Smooth muscle cell (in vitro differentiated cells): ENCODE data around the gene KPNA3. TPM values are rescaled to one million over a fixed set of nuclear protein-coding genes. Genes with fewer than 3 reads are reported as not detected.
A peak's percentile ranks its signal among the peaks of the same experiment; 100 is the strongest.

ENCODE experiments used
- DNase-seq: peaks from one replicate; lab custom pipeline; 2025; ENCODE audit not compliant: unreplicated experiment; lab: John Stamatoyannopoulos, UW
- H2AFZ ChIP-seq: fragments of 200-600 bp; sonication (generic); 2 replicates; pipeline ENCODE4 v1.6.0; 2016; ENCODE audit warnings: antibody characterized with exemption, low read depth, mild to moderate bottlenecking
- H3F3A ChIP-seq: fragments of 200-600 bp; sonication (generic); 2 replicates; pipeline ENCODE4 v1.6.0; 2017; ENCODE audit warnings: antibody characterized with exemption, low read depth
- H3K27ac ChIP-seq: fragments of 200-600 bp; sonication (generic); 2 replicates; pipeline ENCODE4 v1.5.1; 2016; ENCODE audit warnings: low read depth, mild to moderate bottlenecking
- H3K27me3 ChIP-seq: fragments of 200-600 bp; sonication (generic); 2 replicates; pipeline ENCODE4 v1.6.1; 2016; ENCODE audit warnings: low read depth, mild to moderate bottlenecking
- H3K36me3 ChIP-seq: fragments of 200-600 bp; sonication (generic); 2 replicates; pipeline ENCODE4 v1.5.1; 2016; ENCODE audit warnings: low read depth
- H3K4me1 ChIP-seq: fragments of 200-600 bp; sonication (generic); 2 replicates; pipeline ENCODE4 v1.5.1; 2016; ENCODE audit warnings: low read depth
- H3K4me2 ChIP-seq: fragments of 200-600 bp; sonication (generic); 2 replicates; pipeline ENCODE4 v1.6.0; 2016; ENCODE audit warnings: mild to moderate bottlenecking
- H3K4me3 ChIP-seq: fragments of 200-600 bp; sonication (generic); 2 replicates; pipeline ENCODE4 v1.5.1; 2016; ENCODE audit warnings: mild to moderate bottlenecking
- H3K79me2 ChIP-seq: fragments of 200-600 bp; sonication (generic); 2 replicates; pipeline ENCODE4 v1.6.0; 2016; ENCODE audit warnings: low read depth, mild to moderate bottlenecking
- H3K9ac ChIP-seq: fragments of 200-600 bp; sonication (generic); 2 replicates; pipeline ENCODE4 v1.6.0; 2016; ENCODE audit warnings: low read depth
- H3K9me3 ChIP-seq: fragments of 200-600 bp; sonication (generic); replicated peaks from 2 replicates; pipeline ENCODE4 v1.5.1; 2016; ENCODE audit warnings: low read depth
- H4K20me1 ChIP-seq: fragments of 200-600 bp; sonication (generic); 2 replicates; pipeline ENCODE4 v1.6.0; 2016; ENCODE audit warnings: low read depth
- WGBS: methylation state at CpG from one replicate; pipeline ENCODE4 v1.1.7; 2016; ENCODE audit warnings: low lambda C conversion rate; 5-methylcytosine and 5-hydroxymethylcytosine counted together
- polyA plus RNA-seq: library from polyadenylated mRNA; unstranded; fragments of >200 nt; fragmentation: Nextera tagmentation; extraction: Ambion mirVana; gene quantifications from 2 replicates; pipeline ENCODE4 v1.2.1, GENCODE V29; 2016
- total RNA-seq: library from RNA; depleted of rRNA; stranded (reverse); fragments of >200 nt; gene quantifications from 2 replicates; pipeline ENCODE4 v1.2.3, GENCODE V29; 2014
- TF ChIP-seq, protein P1 (sequence below): fragments of 200-600 bp; sonication (generic); IDR thresholded peaks from 2 replicates; pipeline ENCODE4 v1.5.1; 2017; ENCODE audit warnings: borderline replicate concordance, mild to moderate bottlenecking, antibody characterized with exemption; ENCODE audit not compliant: insufficient read depth, poor library complexity, severe bottlenecking

KPNA3 gene
- total and polyA plus RNA-seq, 2 experiments from 2014 or later = 22.7 to 38.9 TPM

DNA sequence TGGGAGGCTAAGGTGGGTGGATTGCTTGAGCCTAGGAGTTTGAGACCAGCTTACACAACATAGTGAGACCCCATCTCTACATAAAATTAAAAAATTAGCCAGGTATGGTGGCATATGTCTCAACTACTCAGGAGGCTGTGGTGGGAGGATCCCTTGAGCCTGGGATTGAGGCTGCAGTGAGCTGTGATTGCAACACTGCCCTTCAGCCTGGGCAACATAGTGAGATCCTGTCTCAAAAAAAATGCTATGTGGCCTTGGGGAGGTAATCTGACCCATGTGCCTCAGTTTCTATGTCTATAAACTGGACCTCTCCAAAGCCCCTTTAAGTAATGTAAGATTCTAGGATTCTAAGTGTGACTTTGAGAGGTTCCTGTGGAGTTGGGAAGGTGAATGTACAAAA is 139.0 kb downstream of the KPNA3 start:
- H3K79me2 ChIP-seq = no peaks in the 10 kb centered on the region
- H3K4me1 ChIP-seq = peaks cover 12% of the 10 kb centered on the region
- H3K4me3 ChIP-seq = no peak overlapping the region
- DNase-seq = no peak
- no peaks in the 10 kb centered on the region for H3K36me3 ChIP-seq
- H2AFZ ChIP-seq = no peak overlapping the region
- H3K9me3 ChIP-seq = no peaks in the 10 kb centered on the region
- H3K27ac ChIP-seq = no peak overlapping the region
- no peak overlapping the region for H3K4me2 ChIP-seq
- no peaks in the 10 kb centered on the region for H3F3A ChIP-seq
- TF ChIP-seq, protein P1, sequence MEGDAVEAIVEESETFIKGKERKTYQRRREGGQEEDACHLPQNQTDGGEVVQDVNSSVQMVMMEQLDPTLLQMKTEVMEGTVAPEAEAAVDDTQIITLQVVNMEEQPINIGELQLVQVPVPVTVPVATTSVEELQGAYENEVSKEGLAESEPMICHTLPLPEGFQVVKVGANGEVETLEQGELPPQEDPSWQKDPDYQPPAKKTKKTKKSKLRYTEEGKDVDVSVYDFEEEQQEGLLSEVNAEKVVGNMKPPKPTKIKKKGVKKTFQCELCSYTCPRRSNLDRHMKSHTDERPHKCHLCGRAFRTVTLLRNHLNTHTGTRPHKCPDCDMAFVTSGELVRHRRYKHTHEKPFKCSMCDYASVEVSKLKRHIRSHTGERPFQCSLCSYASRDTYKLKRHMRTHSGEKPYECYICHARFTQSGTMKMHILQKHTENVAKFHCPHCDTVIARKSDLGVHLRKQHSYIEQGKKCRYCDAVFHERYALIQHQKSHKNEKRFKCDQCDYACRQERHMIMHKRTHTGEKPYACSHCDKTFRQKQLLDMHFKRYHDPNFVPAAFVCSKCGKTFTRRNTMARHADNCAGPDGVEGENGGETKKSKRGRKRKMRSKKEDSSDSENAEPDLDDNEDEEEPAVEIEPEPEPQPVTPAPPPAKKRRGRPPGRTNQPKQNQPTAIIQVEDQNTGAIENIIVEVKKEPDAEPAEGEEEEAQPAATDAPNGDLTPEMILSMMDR = no peak
- H4K20me1 ChIP-seq = no peaks in the 10 kb centered on the region
- no peak overlapping the region for H3K9ac ChIP-seq
- H3K27me3 ChIP-seq = no peaks in the 10 kb centered on the region

DNA sequence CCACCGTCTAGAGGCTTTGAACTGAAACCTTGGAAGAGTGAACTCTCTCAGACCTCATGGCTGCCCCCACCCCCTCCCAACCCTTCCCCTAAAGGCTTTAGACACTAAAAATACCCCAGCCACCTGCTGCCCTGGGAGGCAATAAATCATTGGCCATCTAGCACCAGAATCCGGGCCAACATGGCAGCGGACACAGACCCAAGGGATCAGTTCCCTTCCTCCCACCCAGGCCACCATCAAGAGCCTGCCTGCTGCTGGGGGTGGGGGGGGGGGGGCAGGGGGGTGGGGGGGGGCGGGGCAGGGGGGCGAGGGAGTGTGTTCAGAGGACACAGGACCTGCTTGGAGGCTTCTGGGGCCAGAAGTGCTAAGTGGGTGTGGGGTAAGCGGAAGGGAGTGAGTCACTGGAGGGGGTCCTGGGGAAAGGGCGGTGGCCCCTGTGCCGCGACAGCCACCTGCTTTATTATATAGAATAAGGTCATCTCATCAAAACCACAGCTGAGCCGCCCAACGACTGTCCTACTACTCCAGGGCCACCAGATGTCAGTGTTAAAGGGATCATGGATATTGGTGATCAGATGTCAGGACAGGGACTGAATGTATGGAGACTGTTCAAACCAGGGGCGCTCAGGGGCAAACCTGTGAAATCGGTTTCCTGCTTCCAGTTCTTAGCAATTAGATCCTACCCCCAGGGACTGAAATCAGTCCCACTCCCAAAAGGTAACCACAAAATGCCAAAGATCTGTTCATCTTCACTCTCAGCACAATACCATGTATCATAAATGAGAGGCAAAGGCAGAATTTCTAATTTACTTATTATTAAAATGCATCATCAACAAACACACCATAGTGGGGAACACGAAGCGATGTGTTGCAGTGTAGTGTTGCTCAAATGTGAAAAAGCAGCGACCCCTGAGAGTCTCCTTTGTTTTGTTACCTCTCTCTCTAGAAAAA is 139.9 kb downstream of the KPNA3 start:
- no peaks in the 10 kb centered on the region for H3K36me3 ChIP-seq
- H3K27me3 ChIP-seq = no peaks in the 10 kb centered on the region
- no peaks in the 10 kb centered on the region for H4K20me1 ChIP-seq
- WGBS = 66% methylated on average over 12 of the region's 16 CpGs
- H3K4me2 ChIP-seq = no peak overlapping the region
- no peaks in the 10 kb centered on the region for H3K9me3 ChIP-seq
- H2AFZ ChIP-seq = no peak overlapping the region
- no peaks in the 10 kb centered on the region for H3K79me2 ChIP-seq
- no peak overlapping the region for H3K4me3 ChIP-seq
- TF ChIP-seq, protein P1 = peak; percentile 36
- no peak for DNase-seq
- no peak overlapping the region for H3K9ac ChIP-seq
- H3K27ac ChIP-seq = no peak overlapping the region
- no peaks in the 10 kb centered on the region for H3F3A ChIP-seq
- peaks cover 12% of the 10 kb centered on the region for H3K4me1 ChIP-seq

DNA sequence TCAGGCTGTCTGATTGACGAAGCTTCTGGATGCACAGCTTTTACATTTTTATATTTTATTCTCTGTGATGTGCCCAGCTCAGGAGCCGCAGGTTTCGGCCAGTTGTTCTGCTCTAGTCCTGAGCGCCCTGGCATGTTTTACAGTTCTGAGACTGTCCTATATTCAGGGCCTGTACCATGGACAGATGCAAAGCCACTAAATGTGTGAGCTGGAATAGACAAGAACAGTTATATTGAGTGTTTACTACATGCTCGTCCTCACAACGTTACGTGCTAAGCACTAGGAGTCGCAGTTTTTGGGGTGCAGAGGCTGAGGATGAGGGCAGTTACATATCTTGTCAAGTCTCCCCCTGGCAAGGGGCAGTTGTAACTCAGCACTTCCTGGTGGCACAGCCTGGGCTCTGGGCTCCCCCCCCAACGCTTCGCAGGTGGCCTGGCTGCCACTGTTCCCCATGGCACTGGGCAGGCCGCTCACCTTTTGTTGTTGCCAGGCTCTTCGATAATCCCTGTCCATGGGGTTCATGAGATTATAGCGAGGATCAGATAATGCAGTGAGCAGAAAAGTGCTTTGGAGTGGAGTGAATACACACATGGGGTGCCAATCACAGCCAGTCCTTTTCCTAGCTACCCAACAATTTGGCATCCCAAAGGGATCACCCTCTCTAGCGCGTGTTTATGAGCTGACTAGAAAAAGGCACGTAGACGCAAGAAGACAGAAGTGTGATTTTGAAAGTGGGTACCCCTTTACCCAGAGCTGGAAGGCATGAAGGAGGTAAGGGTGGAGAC is 140.7 kb downstream of the KPNA3 start:
- Histone ChIP-seq H2AFZ (no peak overlapping the region), H4K20me1 (no peaks in the 10 kb centered on the region), H3K9me3 (no peaks in the 10 kb centered on the region), H3K27ac (no peak overlapping the region), H3K27me3 (no peaks in the 10 kb centered on the region), H3K9ac (no peak overlapping the region), H3K79me2 (no peaks in the 10 kb centered on the region), H3K36me3 (no peaks in the 10 kb centered on the region), H3K4me2 (no peak overlapping the region), H3K4me1 (peaks cover 6% of the 10 kb centered on the region), H3K4me3 (no peak overlapping the region), H3F3A (no peaks in the 10 kb centered on the region)
- TF ChIP-seq, protein P1 = no peak
- DNase-seq = no peak
- 88% methylated on average over 17 of the region's 17 CpGs for WGBS
